T-helper 2 cell treated with Interferon-gamma antibody and Interleukin-4, amounts not matched to agents 5 μg/mL and 100 μg/mL, for 36 hours (primary cell): ENCODE measurements around the gene BORCS6.

Experiments used
- DNase-seq: peaks from one replicate; pipeline ENCODE4 v3.0.0; 2021; ENCODE audit warnings: low spot score
- H3K27ac Mint-ChIP-seq: one replicate; pipeline ENCODE4 v1.8.0; 2021; ENCODE audit warnings: mild to moderate bottlenecking, mixed read lengths
- H3K27me3 Mint-ChIP-seq: one replicate; pipeline ENCODE4 v1.8.0; 2021; ENCODE audit warnings: low read depth, mixed read lengths
- H3K36me3 Mint-ChIP-seq: one replicate; pipeline ENCODE4 v1.8.0; 2021; ENCODE audit warnings: low read depth, mixed read lengths
- H3K4me1 Mint-ChIP-seq: one replicate; pipeline ENCODE4 v1.8.0; 2021; ENCODE audit warnings: low read depth, mixed read lengths
- H3K4me3 Mint-ChIP-seq: one replicate; pipeline ENCODE4 v1.8.0; 2022; ENCODE audit warnings: mild to moderate bottlenecking, moderate library complexity, mixed read lengths
- H3K9me3 Mint-ChIP-seq: one replicate; pipeline ENCODE4 v1.8.0; 2021; ENCODE audit warnings: mixed read lengths

BORCS6 gene

DNA sequence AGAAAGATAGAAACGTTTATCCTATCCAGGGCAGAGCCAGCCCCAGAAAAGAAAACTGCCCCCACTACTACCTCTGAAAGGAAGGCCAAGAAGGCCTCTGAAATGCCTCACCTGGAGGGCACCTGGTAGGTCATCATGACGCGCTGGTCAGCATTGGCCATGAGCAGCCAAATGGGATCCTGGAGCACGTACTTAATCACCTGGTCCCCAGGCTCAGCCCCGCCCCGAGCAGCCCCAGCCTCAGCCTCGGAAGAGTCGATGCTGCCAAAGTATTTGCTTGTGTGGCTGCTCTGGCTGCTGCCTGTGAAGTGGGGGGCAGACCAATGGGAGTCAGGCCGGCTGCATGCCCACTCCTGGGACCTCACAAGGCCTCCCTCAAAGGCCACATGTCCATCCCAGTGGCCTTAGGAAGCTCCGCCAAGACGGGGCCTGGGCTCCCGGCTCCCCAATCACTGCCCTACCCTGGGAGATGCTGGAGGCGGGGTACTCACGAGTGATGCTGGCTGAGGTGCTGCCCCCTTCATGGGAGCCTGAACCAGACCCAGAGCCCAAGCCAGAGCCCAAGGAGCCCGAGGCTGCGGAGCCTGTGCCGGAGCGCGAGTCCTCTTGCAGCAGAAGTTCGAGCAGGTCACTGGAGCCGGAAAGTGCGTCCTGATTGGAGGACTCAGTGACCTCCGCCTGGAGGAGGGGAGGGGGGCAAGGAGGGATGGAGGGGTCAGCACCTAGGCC is 47.7 kb downstream of the BORCS6 start:
- Mint-ChIP-seq H3K9me3 (no peaks in the 10 kb centered on the region), H3K27me3 (no peaks in the 10 kb centered on the region), H3K27ac (no peak overlapping the region), H3K4me3 (no peak overlapping the region), H3K36me3 (peaks cover 29% of the 10 kb centered on the region), H3K4me1 (no peaks in the 10 kb centered on the region)
- DNase-seq: no peak

DNA sequence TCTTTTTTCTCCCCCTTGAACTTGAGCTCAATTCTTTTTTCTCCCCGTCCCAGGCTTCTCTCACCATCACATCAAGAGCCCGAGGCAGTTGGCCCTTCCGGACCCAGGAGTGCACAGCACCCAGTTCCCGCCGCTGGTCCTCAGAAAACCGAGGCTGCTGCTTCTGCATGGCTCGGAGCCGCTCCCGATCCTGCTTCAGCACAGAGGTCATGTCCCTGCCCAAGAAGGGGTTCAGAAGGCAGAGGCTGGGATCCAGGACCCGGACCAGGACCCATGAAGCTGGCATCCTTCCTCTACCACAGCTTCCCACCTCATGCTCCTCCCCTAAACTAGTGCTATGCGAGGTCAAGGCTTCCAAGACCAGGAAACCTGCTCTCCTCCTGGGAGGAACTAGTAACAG is 48.2 kb downstream of the BORCS6 start:
- Mint-ChIP-seq H3K27ac (peak overlapping the region; percentile 32), H3K9me3 (no peaks in the 10 kb centered on the region), H3K36me3 (peaks cover 26% of the 10 kb centered on the region), H3K4me3 (no peak overlapping the region), H3K27me3 (no peaks in the 10 kb centered on the region), H3K4me1 (peaks cover 1% of the 10 kb centered on the region)
- DNase-seq: no peak

DNA sequence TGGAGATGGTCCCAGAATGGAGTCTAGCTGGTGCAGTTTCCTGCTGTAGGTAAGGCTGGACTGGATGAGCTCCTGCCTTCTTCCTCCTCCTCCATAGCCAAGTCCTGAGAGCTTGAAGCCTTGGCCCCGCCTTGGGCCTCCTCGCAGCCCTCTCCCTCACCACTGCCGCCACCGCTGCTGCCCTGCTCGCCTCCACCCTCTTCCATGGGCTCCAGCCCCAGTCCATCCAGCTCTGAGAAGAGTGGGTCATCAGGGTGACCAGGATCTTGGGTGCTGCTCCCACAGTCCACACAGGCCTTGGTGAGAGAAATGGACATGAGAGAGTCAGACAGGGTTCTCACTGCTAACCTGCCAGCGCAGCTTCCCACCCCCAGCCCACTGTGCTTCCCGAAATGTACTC is 48.9 kb downstream of the BORCS6 start:
- H3K9me3 Mint-ChIP-seq: no peaks in the 10 kb centered on the region
- H3K4me1 Mint-ChIP-seq: peaks cover 2% of the 10 kb centered on the region
- peaks cover 20% of the 10 kb centered on the region for H3K36me3 Mint-ChIP-seq
- H3K4me3 Mint-ChIP-seq: no peak overlapping the region
- H3K27ac Mint-ChIP-seq: no peak overlapping the region
- no peaks in the 10 kb centered on the region for H3K27me3 Mint-ChIP-seq
- DNase-seq: no peak

DNA sequence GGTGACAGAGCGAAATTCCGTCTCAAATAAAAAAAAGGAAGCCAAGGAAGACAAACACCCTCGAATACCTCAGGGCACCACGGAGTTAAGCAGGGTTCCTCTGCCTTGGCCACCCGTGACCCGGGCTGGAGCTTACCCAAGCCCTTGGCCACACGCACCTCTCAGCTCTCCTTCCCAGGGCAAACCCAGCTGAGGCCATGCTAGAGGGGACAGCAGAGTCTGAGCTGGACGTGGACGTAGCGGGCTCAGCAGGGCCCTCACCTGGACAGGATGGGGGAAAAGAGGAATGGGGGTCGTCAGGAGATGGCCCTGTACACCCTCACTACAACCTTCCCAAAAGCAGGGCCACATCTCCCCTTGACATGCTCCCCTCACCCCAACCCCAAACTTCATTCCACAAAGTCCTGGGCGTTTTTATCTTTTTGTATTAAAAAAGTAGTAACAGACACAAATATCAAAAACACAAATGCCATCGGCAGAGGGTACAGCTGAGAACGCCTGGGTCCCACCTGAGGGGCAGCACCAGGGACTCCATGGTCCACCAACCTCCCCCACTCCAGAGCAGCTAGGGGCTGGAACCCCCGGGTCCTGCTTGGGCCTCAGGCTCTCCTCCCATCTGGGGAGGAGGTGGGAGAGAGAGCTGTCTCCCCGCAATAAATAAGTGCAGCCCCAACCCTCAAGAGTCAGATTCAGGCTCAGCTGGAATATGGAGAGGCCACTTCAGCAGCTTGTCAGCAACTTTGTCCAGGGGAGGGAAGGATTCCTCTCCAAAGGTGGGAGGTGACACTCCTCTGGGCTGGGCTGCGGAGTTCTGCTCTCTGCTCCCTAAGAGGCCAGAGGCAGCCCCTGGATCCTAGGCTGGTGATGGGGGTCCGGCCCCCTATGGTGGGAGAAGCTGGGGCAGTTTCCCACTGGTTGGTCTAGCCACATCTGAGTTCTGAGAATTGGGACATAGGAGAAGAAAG is 49.6 kb downstream of the BORCS6 start:
- H3K27me3 Mint-ChIP-seq: no peaks in the 10 kb centered on the region
- no peak for DNase-seq
- H3K9me3 Mint-ChIP-seq: no peaks in the 10 kb centered on the region
- H3K4me1 Mint-ChIP-seq: peaks cover 2% of the 10 kb centered on the region
- H3K36me3 Mint-ChIP-seq: peaks cover 19% of the 10 kb centered on the region
- H3K27ac Mint-ChIP-seq: peak overlapping the region; percentile 65
- H3K4me3 Mint-ChIP-seq: no peak overlapping the region

DNA sequence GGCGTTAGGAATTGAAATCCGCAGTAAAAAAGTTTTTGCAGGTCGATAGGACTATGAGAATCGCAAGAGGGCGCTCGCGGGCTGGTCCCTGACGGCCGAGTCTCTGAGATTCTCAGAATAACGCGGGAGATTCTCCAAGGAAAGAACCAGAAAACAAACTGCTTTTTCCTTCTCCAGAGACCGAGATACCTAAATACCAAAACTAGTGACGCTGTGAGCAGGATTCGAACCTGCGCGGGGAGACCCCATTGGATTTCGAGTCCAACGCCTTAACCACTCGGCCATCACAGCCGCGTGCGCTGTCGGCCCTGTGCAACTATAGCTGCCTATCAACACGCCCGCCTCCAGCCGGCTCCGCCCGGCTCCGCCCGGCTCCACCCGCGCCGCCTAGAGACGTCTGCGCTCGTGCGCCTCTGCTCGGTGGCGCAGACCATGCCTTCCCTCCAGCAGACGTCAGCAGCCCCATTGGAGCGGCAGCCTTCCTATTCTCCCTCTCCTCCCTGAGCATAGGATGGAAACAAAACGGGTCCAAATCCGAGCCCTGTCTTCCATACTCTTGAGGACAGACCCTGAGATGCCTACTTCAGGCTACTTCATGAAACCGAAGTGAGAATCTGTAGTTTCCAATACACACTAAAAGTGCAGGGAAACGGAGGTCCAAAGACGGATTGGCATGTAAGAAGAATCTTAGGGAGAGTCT is 51.2 kb downstream of the BORCS6 start:
- Mint-ChIP-seq H3K4me3 (no peak overlapping the region), H3K27ac (no peak overlapping the region), H3K27me3 (peaks cover 3% of the 10 kb centered on the region), H3K4me1 (peaks cover 2% of the 10 kb centered on the region), H3K36me3 (peaks cover 15% of the 10 kb centered on the region), H3K9me3 (no peaks in the 10 kb centered on the region)
- peak; percentile 97 for DNase-seq

DNA sequence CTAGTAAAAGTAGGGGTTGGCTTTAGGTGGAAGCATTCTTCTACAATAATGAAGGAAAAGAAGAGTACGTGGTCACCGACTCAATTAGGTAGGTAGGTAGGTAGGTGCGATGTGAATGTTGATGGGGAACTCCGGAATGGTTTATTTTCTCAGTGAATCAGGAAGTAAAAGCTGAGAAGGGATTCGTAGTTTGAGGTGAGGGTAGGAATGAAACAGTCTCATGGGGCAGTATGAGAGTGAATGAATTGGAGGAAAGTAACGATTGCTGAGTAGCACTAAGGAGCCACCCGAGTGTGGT is 51.7 kb downstream of the BORCS6 start:
- DNase-seq: no peak
- Mint-ChIP-seq H3K4me1 (peaks cover 2% of the 10 kb centered on the region), H3K27me3 (peaks cover 3% of the 10 kb centered on the region), H3K4me3 (no peak overlapping the region), H3K9me3 (no peaks in the 10 kb centered on the region), H3K36me3 (peaks cover 13% of the 10 kb centered on the region), H3K27ac (no peak overlapping the region)
